Activated T-helper 17 cell treated with anti-CD3 and anti-CD28 coated beads, Interleukin-2, amount 50 U/mL, for 72 hours (primary cell): ENCODE results near the gene RHOT2. TPM values are rescaled to one million over a fixed set of nuclear protein-coding genes. Genes with fewer than 3 reads are reported as not detected.

ENCODE experiments used
- ATAC-seq: fragments of 150-1000 bp; cut with Tn5 transposase; replicated peaks from 2 replicates; pipeline ENCODE4 v1.10.0; 2021; ENCODE audit warnings: mild to moderate bottlenecking, moderate library complexity
- H3K27ac Mint-ChIP-seq: one replicate; pipeline ENCODE4 v1.8.0; 2022; ENCODE audit warnings: mixed read lengths
- H3K27me3 Mint-ChIP-seq: one replicate; pipeline ENCODE4 v1.8.0; 2022; ENCODE audit warnings: mixed read lengths
- H3K36me3 Mint-ChIP-seq: one replicate; pipeline ENCODE4 v1.8.0; 2022; ENCODE audit warnings: low read depth, mild to moderate bottlenecking, mixed read lengths
- H3K4me1 Mint-ChIP-seq: one replicate; pipeline ENCODE4 v1.8.0; 2022; ENCODE audit warnings: mixed read lengths
- H3K4me3 Mint-ChIP-seq: one replicate; pipeline ENCODE4 v1.8.0; 2022; ENCODE audit warnings: mild to moderate bottlenecking, mixed read lengths
- H3K9me3 Mint-ChIP-seq: one replicate; pipeline ENCODE4 v1.8.0; 2022; ENCODE audit warnings: mixed read lengths
- total RNA-seq, 2 donors: library from RNA; stranded (reverse); gene quantifications; one replicate each; pipeline ENCODE4 v1.2.3, GENCODE V29; 2022

RHOT2 gene
- total RNA-seq, 2 donors from 2014 or later: 134 to 149 TPM

- Mint-ChIP-seq H3K4me3 (no peak overlapping the region), H3K27ac (no peak overlapping the region), H3K27me3 (no peaks in the 10 kb centered on the region), H3K4me1 (no peaks in the 10 kb centered on the region), H3K9me3 (no peaks in the 10 kb centered on the region), H3K36me3 (peaks cover 22% of the 10 kb centered on the region)
- ATAC-seq: no peak
Measured at GRCh38 chr16:676565-676902, 8.6 kb downstream of the RHOT2 start.

GRCh38 chr16:676913-677312 is 9.0 kb downstream of the RHOT2 start:
- no peaks in the 10 kb centered on the region for H3K4me1 Mint-ChIP-seq
- no peak overlapping the region for H3K27ac Mint-ChIP-seq
- no peaks in the 10 kb centered on the region for H3K27me3 Mint-ChIP-seq
- H3K36me3 Mint-ChIP-seq: peaks cover 26% of the 10 kb centered on the region
- no peak for ATAC-seq
- no peak overlapping the region for H3K4me3 Mint-ChIP-seq
- no peaks in the 10 kb centered on the region for H3K9me3 Mint-ChIP-seq

DNA sequence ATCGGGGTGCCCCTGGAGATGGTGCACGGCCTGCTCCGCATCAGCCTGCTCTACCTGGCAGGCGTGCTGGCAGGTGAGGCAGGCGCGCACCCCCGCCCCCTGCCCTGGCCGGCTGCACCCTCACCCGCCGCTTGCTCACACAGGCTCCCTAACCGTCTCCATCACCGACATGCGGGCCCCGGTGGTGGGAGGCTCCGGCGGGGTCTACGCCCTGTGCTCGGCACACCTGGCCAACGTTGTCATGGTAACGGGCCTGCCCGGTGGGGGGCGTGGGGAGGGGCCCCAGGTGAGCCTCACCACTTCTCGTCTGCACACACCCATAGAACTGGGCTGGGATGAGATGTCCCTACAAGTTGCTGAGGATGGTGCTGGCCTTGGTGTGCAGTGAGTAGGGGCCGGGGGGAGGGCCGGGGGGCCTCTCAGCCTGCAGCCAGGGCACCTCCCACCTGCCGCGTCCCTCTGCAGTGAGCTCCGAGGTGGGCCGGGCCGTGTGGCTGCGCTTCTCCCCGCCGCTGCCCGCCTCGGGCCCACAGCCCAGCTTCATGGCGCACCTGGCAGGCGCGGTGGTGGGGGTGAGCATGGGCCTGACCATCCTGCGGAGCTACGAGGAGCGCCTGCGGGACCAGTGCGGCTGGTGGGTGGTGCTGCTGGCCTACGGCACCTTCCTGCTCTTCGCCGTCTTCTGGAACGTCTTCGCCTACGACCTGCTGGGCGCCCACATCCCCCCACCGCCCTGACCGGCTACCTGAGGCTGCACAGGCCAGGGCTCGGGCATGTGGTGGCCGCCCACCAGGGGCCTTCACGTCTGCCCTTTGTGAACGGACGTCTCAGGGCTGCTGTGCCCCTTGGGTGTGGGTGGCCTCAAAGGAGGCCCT is 9.6 kb downstream of the RHOT2 start:
- no peak overlapping the region for H3K27ac Mint-ChIP-seq
- H3K27me3 Mint-ChIP-seq: no peaks in the 10 kb centered on the region
- ATAC-seq: no peak
- peaks cover 3% of the 10 kb centered on the region for H3K4me1 Mint-ChIP-seq
- peaks cover 32% of the 10 kb centered on the region for H3K36me3 Mint-ChIP-seq
- no peaks in the 10 kb centered on the region for H3K9me3 Mint-ChIP-seq
- H3K4me3 Mint-ChIP-seq: no peak overlapping the region

- peak overlapping the region; percentile 73 for H3K4me3 Mint-ChIP-seq
- no peak for ATAC-seq
- H3K36me3 Mint-ChIP-seq: peaks cover 32% of the 10 kb centered on the region
- H3K4me1 Mint-ChIP-seq: peaks cover 4% of the 10 kb centered on the region
- H3K9me3 Mint-ChIP-seq: no peaks in the 10 kb centered on the region
- no peak overlapping the region for H3K27ac Mint-ChIP-seq
- no peaks in the 10 kb centered on the region for H3K27me3 Mint-ChIP-seq
Measured at GRCh38 chr16:678209-678857, 10.4 kb downstream of the RHOT2 start.

- Mint-ChIP-seq H3K4me3 (peak overlapping the region; percentile 73), H3K9me3 (no peaks in the 10 kb centered on the region), H3K4me1 (peaks cover 4% of the 10 kb centered on the region), H3K36me3 (peaks cover 31% of the 10 kb centered on the region), H3K27ac (peak overlapping the region; percentile 33), H3K27me3 (no peaks in the 10 kb centered on the region)
- ATAC-seq: peak; percentile 15
Measured at GRCh38 chr16:678858-679813, 11.2 kb downstream of the RHOT2 start.

DNA sequence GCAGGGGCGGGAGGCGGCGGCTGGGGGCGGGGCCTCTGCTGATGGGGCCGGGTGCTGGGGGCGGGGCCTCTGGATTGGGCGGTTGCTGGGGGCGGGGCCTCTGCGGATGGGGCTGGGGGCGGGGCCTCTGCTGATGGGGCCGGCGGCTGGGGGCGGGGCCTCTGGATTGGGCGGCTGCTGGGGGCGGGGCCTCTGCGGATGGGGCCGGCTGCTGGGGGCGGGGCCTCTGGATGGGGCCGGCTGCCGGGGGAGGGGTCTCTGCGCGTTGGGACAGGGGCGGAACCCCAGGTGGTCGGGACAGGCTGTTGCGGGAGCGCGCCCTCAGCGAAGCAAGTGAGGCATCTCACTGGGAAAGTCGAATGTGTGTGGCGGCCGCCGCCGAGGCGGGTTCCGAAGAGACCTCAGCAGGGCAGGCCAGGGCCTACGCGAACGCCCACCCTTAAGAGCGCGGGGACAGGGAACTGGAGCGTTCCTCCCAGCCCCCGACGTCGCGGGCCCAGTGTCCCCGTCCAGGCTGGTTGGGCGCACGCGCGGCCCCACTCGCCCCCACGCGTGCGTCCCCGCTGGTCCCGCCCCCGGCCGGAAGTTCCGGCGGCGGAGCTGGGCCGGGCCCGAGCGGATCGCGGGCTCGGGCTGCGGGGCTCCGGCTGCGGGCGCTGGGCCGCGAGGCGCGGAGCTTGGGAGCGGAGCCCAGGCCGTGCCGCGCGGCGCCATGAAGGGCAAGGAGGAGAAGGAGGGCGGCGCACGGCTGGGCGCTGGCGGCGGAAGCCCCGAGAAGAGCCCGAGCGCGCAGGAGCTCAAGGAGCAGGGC is 12.1 kb downstream of the RHOT2 start, which contains the start of gene STUB1:
TSS of gene STUB1 (plus strand) at position 597 of the 811 bp plus-strand sequence. CDS start at position 713, 116 bp downstream.
- Mint-ChIP-seq H3K27me3 (no peaks in the 10 kb centered on the region), H3K4me3 (peak within 1 kb of the TSS; percentile 73), H3K36me3 (peaks cover 29% of the 10 kb centered on the region), H3K27ac (peak within 1 kb of the TSS; percentile 62), H3K4me1 (peaks cover 4% of the 10 kb centered on the region), H3K9me3 (no peaks in the 10 kb centered on the region)
- ATAC-seq: peak; percentile 61

DNA sequence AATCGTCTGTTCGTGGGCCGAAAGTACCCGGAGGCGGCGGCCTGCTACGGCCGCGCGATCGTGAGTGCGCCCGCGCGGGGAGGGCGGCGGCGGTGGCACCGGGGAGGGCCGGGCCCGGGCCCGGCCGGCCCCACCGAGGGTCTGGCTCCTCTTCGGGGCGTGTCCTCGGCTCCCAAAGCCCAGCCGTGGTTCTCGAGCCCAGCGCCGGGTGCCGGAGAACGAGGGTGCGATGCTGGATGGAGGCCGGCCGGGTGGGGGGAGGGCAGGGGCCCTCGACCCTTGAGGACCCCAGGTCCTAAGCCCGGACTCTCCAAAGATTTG is 12.7 kb downstream of the RHOT2 start:
- Mint-ChIP-seq H3K27me3 (no peaks in the 10 kb centered on the region), H3K9me3 (no peaks in the 10 kb centered on the region), H3K4me3 (peak overlapping the region; percentile 73), H3K4me1 (peaks cover 4% of the 10 kb centered on the region), H3K27ac (no peak overlapping the region), H3K36me3 (peaks cover 29% of the 10 kb centered on the region)
- ATAC-seq: no peak

DNA sequence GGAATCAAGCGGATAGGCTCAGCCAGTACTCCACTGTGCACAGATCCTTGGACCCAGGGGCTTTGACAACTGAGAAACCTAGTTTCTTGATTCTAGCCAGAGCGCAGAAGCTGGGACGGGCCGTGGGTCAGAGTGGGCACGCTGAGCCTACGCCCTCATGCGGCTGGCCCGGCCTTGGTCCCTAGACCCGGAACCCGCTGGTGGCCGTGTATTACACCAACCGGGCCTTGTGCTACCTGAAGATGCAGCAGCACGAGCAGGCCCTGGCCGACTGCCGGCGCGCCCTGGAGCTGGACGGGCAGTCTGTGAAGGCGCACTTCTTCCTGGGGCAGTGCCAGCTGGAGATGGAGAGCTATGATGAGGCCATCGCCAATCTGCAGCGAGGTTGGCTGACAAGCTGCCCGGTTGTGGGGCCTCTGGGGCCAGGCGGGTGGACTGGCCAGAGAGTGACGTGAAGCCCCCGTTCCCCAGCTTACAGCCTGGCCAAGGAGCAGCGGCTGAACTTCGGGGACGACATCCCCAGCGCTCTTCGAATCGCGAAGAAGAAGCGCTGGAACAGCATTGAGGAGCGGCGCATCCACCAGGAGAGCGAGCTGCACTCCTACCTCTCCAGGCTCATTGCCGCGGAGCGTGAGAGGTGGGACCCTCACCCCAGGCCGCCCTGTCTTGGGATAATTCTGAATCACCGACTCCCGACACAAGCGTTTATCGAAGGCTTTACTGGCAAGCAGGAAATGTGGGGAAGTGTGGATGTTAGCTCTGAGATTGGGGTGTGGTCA is 13.2 kb downstream of the RHOT2 start:
- H3K36me3 Mint-ChIP-seq: peaks cover 34% of the 10 kb centered on the region
- no peaks in the 10 kb centered on the region for H3K9me3 Mint-ChIP-seq
- H3K27me3 Mint-ChIP-seq: no peaks in the 10 kb centered on the region
- H3K4me1 Mint-ChIP-seq: peaks cover 4% of the 10 kb centered on the region
- H3K4me3 Mint-ChIP-seq: peak overlapping the region; percentile 73
- ATAC-seq: no peak
- peak overlapping the region; percentile 62 for H3K27ac Mint-ChIP-seq

DNA sequence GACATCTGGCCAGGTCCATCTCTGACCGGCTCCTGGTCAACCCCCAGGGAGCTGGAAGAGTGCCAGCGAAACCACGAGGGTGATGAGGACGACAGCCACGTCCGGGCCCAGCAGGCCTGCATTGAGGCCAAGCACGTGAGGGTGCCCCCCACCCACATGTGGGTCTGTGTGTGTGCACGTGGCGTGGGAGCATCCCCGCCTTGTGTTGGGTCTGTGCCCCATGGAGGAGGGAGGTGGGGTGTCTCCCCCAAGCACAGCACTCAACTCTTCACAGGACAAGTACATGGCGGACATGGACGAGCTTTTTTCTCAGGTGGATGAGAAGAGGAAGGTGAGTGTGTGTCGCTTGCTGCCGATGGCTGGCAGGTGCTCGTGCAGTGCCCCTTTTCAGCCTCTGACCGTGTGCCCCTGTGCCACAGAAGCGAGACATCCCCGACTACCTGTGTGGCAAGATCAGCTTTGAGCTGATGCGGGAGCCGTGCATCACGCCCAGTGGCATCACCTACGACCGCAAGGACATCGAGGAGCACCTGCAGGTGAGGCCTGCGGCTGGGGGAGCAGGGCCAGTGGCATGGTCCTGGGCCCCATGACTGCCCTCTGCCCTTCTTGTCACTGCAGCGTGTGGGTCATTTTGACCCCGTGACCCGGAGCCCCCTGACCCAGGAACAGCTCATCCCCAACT is 14.0 kb downstream of the RHOT2 start:
- Mint-ChIP-seq H3K4me1 (peaks cover 4% of the 10 kb centered on the region), H3K27ac (peak overlapping the region; percentile 62), H3K27me3 (no peaks in the 10 kb centered on the region), H3K4me3 (peak overlapping the region; percentile 73), H3K9me3 (no peaks in the 10 kb centered on the region), H3K36me3 (peaks cover 37% of the 10 kb centered on the region)
- no peak for ATAC-seq

GRCh38 chr16:682493-683395 is 14.8 kb downstream of the RHOT2 start:
- Mint-ChIP-seq H3K27me3 (no peaks in the 10 kb centered on the region), H3K4me3 (peak overlapping the region; percentile 73), H3K4me1 (peaks cover 4% of the 10 kb centered on the region), H3K27ac (peak overlapping the region; percentile 58), H3K9me3 (no peaks in the 10 kb centered on the region), H3K36me3 (peaks cover 37% of the 10 kb centered on the region)
- no peak for ATAC-seq

DNA sequence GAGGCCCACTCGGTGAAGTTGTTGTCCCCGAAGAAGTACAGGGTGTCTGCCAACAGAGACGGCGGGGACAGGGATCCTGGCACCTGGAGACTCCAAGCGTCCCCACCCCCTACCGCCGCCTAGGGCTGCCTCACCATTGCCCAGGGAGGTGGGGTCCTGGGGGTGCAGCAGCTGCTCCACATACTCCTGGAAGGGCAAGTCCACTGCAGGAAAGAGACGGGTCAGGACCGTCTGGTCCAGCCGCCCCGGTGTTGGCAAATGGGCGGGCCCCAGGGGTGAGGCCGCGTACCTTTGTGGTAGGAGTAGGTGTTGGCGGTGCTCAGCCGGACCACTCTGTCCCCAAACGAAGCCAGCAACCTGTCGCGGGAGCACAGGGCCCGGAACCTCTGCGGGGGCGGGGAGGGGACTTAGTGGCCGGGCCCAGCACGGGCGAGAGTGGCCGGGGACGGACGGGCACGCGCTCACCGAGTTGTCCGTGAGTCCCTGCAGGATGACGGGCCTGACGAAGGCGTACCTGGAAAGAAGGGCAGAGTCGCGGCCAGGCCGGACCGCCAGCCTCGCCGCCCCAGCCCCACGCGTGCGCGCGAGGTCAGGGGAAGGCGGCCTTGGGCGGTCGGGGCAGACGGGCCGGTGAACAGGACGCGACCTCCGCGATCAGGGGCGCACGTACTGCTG is 15.6 kb downstream of the RHOT2 start:
- H3K27me3 Mint-ChIP-seq: no peaks in the 10 kb centered on the region
- H3K4me1 Mint-ChIP-seq: peaks cover 4% of the 10 kb centered on the region
- ATAC-seq: no peak
- peak overlapping the region; percentile 73 for H3K4me3 Mint-ChIP-seq
- peak overlapping the region; percentile 58 for H3K27ac Mint-ChIP-seq
- no peaks in the 10 kb centered on the region for H3K9me3 Mint-ChIP-seq
- peaks cover 37% of the 10 kb centered on the region for H3K36me3 Mint-ChIP-seq
